GM21529 (cell line): ENCODE measurements around the gene TTC9B.
"Not testable (repeated sequence)": the region's sequence is repeated elsewhere in the genome, so short reads cannot be mapped to it uniquely, and the experiment has no call there.

Source experiments
- ATAC-seq: cut with Tn5 transposase; IDR thresholded peaks from one replicate; pipeline ENCODE4 v1.9.1; 2021; ENCODE audit not compliant: unreplicated experiment

TTC9B gene

DNA sequence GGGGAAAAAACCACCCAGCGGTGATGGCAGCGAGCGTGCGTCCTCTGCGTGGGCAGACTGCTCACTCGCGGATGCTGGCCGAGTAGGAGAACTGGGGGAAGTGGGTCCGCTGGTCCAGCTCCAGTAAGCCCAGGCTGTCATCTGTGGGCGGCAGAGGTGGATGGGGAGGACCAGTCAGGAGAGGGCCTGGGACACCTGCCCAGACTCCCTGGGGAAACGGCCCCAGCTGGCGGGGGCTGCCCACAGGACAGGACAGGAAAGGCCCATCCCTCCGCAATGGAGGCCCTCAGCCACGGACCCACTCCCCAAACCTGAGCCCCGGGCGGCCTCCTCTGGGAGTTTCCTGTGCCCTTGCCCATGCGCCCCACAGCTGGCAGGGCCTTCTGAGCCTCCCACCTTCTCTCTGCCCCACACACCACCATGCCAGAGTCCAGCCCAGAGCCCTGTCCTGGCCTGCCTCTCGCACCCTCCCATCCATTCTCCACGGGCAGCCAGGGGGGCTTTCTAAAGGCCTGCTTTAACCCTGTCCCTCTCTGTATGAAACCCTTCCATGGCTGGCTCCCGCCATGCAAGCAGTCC is 15.7 kb upstream of the TTC9B start:
- ATAC-seq = no peak

DNA sequence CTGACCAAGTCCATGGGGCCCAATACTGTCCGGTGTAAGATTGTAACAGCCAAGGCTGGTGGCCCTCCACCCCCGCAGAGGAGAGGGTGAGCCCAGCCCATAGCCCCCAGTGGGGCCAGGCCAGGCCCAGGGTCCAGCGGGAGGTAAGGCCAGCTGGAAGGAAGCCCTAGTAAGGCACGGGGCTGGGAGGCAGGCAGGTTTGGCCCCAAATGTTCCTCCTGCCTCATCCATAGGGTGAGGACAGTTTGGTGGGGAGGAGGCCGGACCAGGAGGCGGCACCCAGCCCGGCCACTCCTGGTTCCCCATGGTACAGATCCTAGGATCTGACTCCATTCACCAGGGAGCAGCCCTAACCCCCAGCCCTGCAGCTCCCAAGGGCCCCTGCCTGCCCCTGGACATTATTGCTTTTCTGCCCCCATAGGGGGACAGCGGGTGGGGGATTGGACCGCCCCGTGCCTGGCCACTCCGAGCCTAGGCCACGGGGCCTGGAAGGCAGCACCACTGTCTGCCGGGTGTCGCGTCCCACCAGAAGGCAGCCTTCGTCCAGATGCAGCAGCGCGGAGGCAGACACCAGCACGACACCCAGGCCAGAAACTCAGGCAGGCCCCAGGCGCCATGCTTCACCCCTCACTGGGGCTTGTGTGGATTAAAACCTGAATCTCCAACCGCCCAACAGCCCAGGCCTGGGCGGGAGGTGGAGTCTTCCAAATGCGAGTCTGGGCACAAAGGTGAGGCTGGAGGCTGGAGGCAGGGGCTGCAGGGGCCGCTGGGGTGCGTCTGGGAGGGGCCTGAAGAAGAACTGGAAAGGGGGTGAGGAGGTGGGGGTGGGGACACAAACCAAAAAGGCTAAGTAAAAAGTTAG is 15.0 kb upstream of the TTC9B start:
- ATAC-seq = no peak

GRCh38 chr19:40232479-40232878 is 14.3 kb upstream of the TTC9B start:
- no peak for ATAC-seq

GRCh38 chr19:40231544-40232424 is 13.6 kb upstream of the TTC9B start:
- ATAC-seq = no peak

GRCh38 chr19:40231057-40231456 is 12.9 kb upstream of the TTC9B start:
- ATAC-seq = no peak

DNA sequence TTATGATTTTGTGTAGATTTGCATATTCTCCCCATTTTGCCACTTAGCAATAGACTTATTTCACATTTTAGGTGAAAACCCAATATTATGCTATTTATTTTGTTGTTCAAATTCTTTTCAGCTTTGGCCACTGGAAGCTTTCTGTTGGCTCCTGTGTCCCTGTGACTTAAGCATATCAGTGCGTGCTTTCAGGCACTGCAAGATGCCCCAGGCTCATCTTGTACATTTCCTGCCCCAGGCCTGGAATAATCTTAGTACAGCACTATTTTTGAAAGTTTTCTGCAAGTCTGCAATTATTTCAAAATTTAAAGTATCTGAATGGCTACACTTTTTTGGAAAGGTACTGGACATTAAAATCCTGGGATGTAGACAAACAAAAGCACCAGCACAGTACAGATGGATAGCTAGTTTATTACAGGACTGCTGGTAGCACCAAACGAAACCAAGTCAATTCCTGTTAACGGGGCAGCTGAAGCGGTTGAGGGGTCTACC is 11.8 kb upstream of the TTC9B start:
- no peak for ATAC-seq

DNA sequence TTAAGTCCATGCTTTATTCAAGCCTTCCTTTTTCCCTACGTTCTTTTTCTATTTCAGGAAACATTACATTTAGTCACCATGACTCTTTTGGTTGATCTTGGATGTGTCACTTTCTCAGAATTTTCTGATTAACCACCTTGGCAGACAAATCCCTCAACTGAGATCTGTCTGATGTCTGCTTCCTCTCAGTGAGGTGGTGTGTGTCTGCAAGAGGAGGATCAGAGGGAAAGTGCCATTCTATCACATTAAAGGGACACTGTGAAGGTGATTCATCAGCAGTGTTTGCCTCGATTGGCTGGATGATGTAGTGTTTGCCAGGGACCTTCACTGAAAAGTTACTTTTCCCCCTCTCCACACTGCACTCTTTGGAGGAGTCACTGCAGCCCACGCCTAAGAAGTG is 11.3 kb upstream of the TTC9B start:
- no peak for ATAC-seq

GRCh38 chr19:40228863-40229262 is 10.7 kb upstream of the TTC9B start:
- ATAC-seq = no peak

DNA sequence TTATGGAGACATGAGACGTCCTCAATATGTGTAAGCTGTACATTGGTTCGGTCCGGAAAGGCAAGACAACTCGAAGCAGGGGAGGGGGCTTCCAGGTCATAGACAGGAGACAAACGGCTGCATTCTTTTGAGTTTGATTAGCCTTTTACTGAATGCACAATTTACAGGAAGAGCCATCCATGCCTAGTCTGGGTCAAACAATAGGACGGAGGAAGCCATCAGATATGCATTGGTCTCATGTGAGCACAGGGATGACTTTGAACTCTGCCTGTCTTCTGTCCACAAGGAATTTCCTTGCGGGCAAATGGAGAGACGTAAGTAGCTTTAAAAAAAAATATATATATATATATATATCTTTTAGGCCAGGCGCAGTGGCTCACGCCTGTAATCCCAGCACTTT is 10.2 kb upstream of the TTC9B start:
- ATAC-seq = no peak

DNA sequence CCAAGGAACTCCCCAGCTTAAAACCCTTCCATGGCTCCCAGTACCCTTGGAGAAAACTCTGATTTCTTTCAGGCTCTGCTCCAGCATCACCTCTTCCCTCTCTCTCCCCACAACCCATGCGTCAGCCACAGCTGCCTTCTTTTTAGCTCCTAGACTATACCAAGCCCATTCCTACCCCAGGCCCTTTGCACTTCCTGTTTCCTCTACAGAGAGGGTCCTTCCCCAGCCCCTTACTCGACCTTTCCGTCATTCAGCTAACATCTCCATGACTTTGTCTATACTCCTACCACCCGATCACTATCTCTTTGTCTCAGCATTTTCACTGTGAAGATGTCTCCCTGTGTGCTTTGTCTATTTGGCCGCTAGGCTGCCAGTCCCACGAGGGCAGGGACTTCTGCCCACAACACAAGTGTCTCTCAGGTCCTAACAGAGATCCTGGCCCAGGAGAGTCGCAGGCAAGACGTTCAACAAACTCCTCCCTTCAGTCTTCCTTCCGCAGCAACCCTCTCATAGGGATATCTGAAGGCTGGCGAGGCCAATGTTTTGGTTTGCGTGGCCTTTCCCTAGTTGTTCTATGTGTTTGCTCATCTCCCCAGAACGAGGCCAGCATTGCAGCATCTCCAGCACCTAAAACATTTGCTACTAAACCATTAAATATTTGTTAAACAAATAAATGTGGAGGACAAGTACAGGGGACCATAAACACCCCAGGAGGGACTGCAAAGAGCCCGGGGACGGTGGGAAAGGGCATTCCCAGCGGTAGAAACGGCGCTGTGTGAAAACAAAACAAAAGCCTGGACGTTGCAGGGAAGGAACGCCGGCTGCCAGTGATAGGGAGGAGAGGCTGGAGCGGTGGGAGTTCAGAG is 7.5 kb upstream of the TTC9B start:
- no peak for ATAC-seq

DNA sequence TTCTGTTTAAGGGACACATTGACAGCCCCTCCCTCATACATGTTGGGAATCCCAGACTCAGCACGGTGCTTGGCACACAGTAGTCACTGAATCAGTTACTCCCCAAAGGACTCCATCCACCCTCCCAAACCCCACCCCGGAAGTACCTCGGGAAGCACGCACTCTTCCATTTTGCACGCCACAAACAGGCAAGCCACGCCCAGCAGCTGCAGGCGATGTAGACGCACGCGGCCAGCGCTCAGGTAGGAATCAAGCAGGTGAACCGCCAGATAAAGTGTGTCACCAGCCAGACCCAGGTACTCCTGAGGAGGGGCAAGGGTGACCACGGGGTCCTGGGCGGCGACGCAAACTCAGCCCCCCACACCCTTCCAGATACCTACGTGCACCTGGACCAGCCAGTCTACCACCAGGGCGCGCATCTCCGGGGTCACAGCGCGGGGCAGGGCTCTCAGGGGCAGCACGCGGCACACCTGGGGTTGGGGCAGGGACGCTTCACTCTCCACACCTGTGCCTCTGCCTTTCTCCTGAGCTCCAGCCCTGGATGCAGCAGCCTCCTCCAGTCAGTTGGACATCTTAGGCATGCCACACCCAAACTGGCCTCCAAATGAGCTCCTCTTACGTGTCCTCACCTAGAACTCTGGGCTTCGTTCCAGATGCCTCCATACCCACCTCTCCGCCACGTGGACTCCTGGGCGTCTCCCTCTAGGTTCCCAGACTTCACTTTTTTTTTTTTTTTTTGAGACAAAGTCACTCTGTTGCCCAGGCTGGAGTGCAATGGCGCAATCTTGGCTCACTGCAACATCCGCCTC is 6.4 kb upstream of the TTC9B start:
- no peak for ATAC-seq

- no peak for ATAC-seq
These were observed 5.1 kb upstream of the TTC9B start for GRCh38 chr19:40223135-40223822.

- ATAC-seq = no peak
These were observed 3.9 kb upstream of the TTC9B start for GRCh38 chr19:40221858-40222619.

- no peak for ATAC-seq
These were observed 2.5 kb upstream of the TTC9B start for GRCh38 chr19:40220674-40221073.

GRCh38 chr19:40219721-40220276 is 1.6 kb upstream of the TTC9B start:
- ATAC-seq = no peak

DNA sequence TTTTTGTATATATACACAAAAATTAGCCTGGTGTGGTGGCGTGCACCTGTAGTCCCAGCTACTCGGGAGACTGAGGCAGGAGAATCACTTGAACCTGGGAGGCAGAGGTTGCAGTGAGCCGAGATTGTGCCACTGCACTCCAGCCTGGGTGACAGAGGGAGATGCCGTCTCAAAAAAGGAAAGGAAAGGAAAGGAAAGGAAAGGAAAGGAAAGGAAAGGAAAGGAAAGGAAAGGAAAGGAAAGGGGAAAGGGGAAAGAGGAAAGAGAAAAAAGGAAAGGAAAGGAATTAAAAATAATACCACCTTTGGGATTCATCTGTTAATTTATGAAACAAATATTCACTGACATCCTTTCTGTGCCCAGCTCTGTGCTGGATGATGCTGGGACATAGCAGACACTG is 845 bp upstream of the TTC9B start:
- not testable (repeated sequence) for ATAC-seq

DNA sequence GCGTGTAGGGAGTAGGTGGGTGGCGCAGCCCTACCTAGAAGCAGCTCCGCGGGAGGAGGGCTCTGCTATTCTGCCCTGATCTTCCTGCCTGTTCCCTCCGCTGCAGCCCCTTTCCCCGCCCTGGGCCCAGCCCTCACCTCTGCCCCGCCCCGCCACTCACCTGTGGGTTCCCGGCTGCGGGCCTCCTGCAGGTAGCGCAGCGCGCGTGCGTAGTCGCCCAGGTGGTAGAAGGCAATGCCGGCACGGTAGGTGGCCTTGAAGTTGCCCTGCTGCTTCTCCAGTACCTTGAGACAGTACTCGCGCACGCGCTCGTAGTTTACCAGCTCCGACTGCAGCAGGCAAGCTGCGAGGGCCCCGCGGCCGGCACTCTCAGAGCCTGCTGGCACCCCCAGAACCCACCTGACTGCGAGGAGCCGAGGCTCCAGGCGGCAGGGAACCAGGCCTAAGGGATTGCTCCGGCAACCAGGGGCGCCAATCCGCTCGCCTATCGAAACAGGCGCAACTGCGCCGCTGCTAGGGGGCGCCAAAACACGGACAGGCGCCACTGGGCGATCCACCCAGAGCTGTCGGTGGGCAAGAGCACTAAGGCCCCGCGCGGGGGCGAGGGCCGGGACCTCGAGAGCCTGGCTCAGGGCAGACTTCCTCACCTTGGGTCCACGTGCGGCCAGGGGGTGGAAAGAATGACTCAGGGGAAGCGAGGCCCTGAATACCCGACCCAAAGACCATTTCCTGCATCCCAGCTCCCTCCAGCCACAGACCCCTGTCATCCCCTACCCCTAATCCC is 965 bp downstream of the TTC9B start:
- ATAC-seq = no peak

GRCh38 chr19:40216777-40217026 is 1.5 kb downstream of the TTC9B start:
- ATAC-seq = no peak
